CD1c-positive myeloid dendritic cell (primary cell): ENCODE results near the gene PITPNC1.
A peak's percentile ranks its signal among the peaks of the same experiment; 100 is the strongest.
"Not testable (repeated sequence)": the region's sequence is repeated elsewhere in the genome, so short reads cannot be mapped to it uniquely, and the experiment has no call there.

Experiments used
- DNase-seq: peaks from one replicate; pipeline ENCODE4 v3.0.0-alpha.2; 2016; ENCODE audit errors: extremely low spot score

PITPNC1 gene

GRCh38 chr17:67578142-67578457, 201.0 kb downstream of the PITPNC1 start:
- no peak for DNase-seq

GRCh38 chr17:67578679-67579405, 201.8 kb downstream of the PITPNC1 start:
- DNase-seq: not testable (repeated sequence)

GRCh38 chr17:67582673-67583081, 205.6 kb downstream of the PITPNC1 start:
- DNase-seq: no peak

- DNase-seq: no peak
These were observed 208.1 kb downstream of the PITPNC1 start for GRCh38 chr17:67585077-67585602.

GRCh38 chr17:67588326-67588725, 211.2 kb downstream of the PITPNC1 start:
- no peak for DNase-seq

- DNase-seq: peak; percentile 70
These were observed 217.2 kb downstream of the PITPNC1 start for GRCh38 chr17:67594115-67594880.

GRCh38 chr17:67600408-67600807, 223.3 kb downstream of the PITPNC1 start:
- DNase-seq: no peak

- DNase-seq: no peak
These were observed 224.8 kb downstream of the PITPNC1 start for GRCh38 chr17:67601897-67602296.

- no peak for DNase-seq
These were observed 225.4 kb downstream of the PITPNC1 start for GRCh38 chr17:67602444-67602843.

GRCh38 chr17:67602974-67603373, 225.9 kb downstream of the PITPNC1 start:
- DNase-seq: peak; percentile 40

GRCh38 chr17:67605256-67605912, 228.3 kb downstream of the PITPNC1 start:
- DNase-seq: no peak

GRCh38 chr17:67606471-67606870, 229.4 kb downstream of the PITPNC1 start:
- DNase-seq: no peak

GRCh38 chr17:67606896-67607604, 230.0 kb downstream of the PITPNC1 start:
- DNase-seq: no peak

- no peak for DNase-seq
These were observed 233.0 kb downstream of the PITPNC1 start for GRCh38 chr17:67610061-67610460.

- DNase-seq: no peak
These were observed 236.9 kb downstream of the PITPNC1 start for GRCh38 chr17:67613961-67614360.

- DNase-seq: no peak
These were observed 238.0 kb downstream of the PITPNC1 start for GRCh38 chr17:67615011-67615561.

- no peak for DNase-seq
These were observed 238.7 kb downstream of the PITPNC1 start for GRCh38 chr17:67615736-67616135.

- no peak for DNase-seq
These were observed 240.3 kb downstream of the PITPNC1 start for GRCh38 chr17:67617304-67617899.

- DNase-seq: no peak
These were observed 242.5 kb downstream of the PITPNC1 start for GRCh38 chr17:67619555-67619954.

GRCh38 chr17:67620088-67620487, 243.0 kb downstream of the PITPNC1 start:
- no peak for DNase-seq

- DNase-seq: no peak
These were observed 243.6 kb downstream of the PITPNC1 start for GRCh38 chr17:67620636-67621035.
